IPS-18c (cell line): ENCODE results near the gene DLG1.
"Not testable (repeated sequence)": the region's sequence is repeated elsewhere in the genome, so short reads cannot be mapped to it uniquely, and the experiment has no call there.

Experiments
- H3K4me3 ChIP-seq: 2 replicates; pipeline ENCODE4 v1.7.0; 2013; ENCODE audit warnings: low read depth, mild to moderate bottlenecking, low read length, moderate library complexity; ENCODE audit not compliant: insufficient read depth
- H3K9me3 ChIP-seq: one replicate; pipeline ENCODE4 v1.6.1; 2013; ENCODE audit warnings: mild to moderate bottlenecking, low read length, moderate library complexity; ENCODE audit not compliant: control insufficient read depth, insufficient read depth

Gene DLG1

GRCh38 chr3:197064771-197065170, 233.6 kb downstream of the DLG1 start:
- no peak overlapping the region for H3K4me3 ChIP-seq
- no peaks in the 10 kb centered on the region for H3K9me3 ChIP-seq

GRCh38 chr3:197062446-197062845, 236.0 kb downstream of the DLG1 start:
- no peaks in the 10 kb centered on the region for H3K9me3 ChIP-seq
- no peak overlapping the region for H3K4me3 ChIP-seq

GRCh38 chr3:197051637-197052036, 246.8 kb downstream of the DLG1 start:
- H3K4me3 ChIP-seq, result not testable (repeated sequence)

GRCh38 chr3:197050511-197050910, 247.9 kb downstream of the DLG1 start:
- no peak overlapping the region for H3K4me3 ChIP-seq
- no peaks in the 10 kb centered on the region for H3K9me3 ChIP-seq

More at GRCh38 chr3:197051637-197052036, 246.8 kb downstream of the DLG1 start:
- H3K9me3 ChIP-seq, result not testable (repeated sequence)

GRCh38 chr3:197042539-197042938, 255.9 kb downstream of the DLG1 start:
- H3K4me3 ChIP-seq, result no peak overlapping the region
- no peaks in the 10 kb centered on the region for H3K9me3 ChIP-seq

GRCh38 chr3:197041875-197042488, 256.4 kb downstream of the DLG1 start:
- H3K4me3 ChIP-seq, result no peak overlapping the region
- H3K9me3 ChIP-seq, result no peaks in the 10 kb centered on the region

- Histone ChIP-seq H3K4me3 (no peak overlapping the region), H3K9me3 (no peaks in the 10 kb centered on the region)
These were observed 257.8 kb downstream of the DLG1 start for GRCh38 chr3:197040658-197041057.

- no peak overlapping the region for H3K4me3 ChIP-seq
- no peaks in the 10 kb centered on the region for H3K9me3 ChIP-seq
These were observed 259.5 kb downstream of the DLG1 start for GRCh38 chr3:197038679-197039462.

- Histone ChIP-seq H3K4me3 (no peak overlapping the region), H3K9me3 (no peaks in the 10 kb centered on the region)
These were observed 262.8 kb downstream of the DLG1 start for GRCh38 chr3:197035577-197035976.

GRCh38 chr3:197034778-197035177, 263.6 kb downstream of the DLG1 start:
- H3K4me3 ChIP-seq, H3K9me3 ChIP-seq: not testable (repeated sequence)

- H3K4me3 ChIP-seq, H3K9me3 ChIP-seq: not testable (repeated sequence)
These were observed 264.6 kb downstream of the DLG1 start for GRCh38 chr3:197033764-197034163.

GRCh38 chr3:197031315-197032285, 266.8 kb downstream of the DLG1 start:
- Histone ChIP-seq H3K4me3 (no peak overlapping the region), H3K9me3 (peaks cover 2% of the 10 kb centered on the region)

GRCh38 chr3:197030379-197031314, 267.8 kb downstream of the DLG1 start:
- peaks cover 2% of the 10 kb centered on the region for H3K9me3 ChIP-seq
- H3K4me3 ChIP-seq, result no peak overlapping the region

GRCh38 chr3:197029511-197030167, 268.8 kb downstream of the DLG1 start, which contains the start of gene MELTF:
Gene MELTF (minus strand): TSS chr3:197029817. CDS start chr3:197029702, 115 bp downstream.
- peaks cover 2% of the 10 kb centered on the region for H3K9me3 ChIP-seq
- peak within 1 kb of the TSS; percentile 65 for H3K4me3 ChIP-seq

- peak overlapping the region; percentile 65 for H3K4me3 ChIP-seq
- peaks cover 2% of the 10 kb centered on the region for H3K9me3 ChIP-seq
These were observed 269.5 kb downstream of the DLG1 start for GRCh38 chr3:197028728-197029510.
